ENCODE results near the gene HOXC9. TPM values are rescaled to one million over a fixed set of nuclear protein-coding genes. Genes with fewer than 3 reads are reported as not detected.

HOXC9 gene
- total RNA-seq, 1 experiment from 2014 or later = 0.54 TPM

DNA sequence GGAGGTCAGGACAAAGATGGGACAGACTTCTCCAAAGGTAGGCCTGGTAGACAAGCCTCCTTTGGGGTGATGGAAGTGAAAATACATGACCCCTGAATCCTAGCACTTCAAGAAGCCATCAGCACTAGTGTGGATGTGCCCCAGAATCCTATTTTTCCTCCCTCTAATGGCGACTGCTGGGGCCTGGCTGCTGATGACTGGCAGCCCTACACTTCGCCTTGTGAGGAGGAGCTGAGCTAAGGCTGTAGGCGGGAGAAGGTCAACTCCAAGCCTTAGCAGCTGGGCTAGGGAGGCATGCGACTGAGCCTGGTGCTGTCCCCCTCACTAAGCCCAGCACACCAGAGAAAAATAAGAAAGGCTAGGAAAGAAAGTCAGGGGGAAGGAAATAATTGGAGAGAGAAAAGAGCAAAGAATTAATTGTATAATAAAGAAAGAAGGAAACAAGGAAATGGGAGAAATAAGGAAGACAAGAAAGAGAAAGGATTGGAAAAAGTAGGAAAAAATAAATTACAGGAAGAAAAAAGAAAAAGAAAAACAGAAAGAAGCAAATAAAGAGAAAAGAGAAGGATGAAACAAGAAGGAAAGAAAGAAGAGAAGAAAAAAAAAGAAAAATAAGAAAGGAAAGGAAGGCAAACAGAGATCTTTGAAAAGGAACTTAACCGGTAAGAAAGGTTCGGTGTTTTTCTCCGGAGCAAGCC is 19.7 kb upstream of the HOXC9 start:
- no peak overlapping the region for H3K27ac Mint-ChIP-seq (ENCODE audit: unreplicated experiment)

DNA sequence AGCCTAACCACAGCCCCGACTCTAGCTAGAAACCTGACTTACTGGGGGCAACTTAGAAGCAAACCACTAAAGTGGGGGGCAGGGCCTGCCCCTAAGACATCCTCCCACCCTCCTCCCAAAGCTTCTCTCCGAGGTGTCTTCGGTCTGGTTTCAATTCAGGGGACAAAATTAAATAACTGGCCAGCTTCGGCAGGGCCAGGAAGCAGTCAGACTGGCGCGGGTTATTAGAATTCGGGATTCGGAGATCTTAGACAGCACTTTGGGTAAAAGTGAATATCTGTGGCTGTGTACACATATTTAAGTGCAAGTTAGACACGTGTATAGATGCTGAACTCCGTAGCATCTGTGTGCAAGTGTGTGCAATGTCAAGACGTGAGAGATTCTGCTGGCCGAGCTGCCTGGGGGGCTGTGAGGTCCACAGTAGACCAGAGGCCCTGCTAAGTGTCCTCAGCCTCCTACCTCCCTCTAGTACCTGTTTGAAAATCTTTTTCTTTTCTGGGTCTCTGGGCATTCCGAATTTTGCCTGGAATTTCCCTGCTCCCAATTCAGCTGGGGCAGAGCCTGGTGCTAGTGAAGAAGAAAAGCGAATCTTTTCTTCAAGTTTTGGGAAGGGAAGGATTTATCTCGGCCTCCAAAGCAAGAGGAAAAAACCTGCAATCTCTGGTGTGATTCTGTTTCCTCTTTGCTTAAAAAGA is 19.0 kb upstream of the HOXC9 start:
- no peak for DNase-seq
- CTCF ChIA-PET = no interaction called here
- TF ChIP-seq, protein P1, sequence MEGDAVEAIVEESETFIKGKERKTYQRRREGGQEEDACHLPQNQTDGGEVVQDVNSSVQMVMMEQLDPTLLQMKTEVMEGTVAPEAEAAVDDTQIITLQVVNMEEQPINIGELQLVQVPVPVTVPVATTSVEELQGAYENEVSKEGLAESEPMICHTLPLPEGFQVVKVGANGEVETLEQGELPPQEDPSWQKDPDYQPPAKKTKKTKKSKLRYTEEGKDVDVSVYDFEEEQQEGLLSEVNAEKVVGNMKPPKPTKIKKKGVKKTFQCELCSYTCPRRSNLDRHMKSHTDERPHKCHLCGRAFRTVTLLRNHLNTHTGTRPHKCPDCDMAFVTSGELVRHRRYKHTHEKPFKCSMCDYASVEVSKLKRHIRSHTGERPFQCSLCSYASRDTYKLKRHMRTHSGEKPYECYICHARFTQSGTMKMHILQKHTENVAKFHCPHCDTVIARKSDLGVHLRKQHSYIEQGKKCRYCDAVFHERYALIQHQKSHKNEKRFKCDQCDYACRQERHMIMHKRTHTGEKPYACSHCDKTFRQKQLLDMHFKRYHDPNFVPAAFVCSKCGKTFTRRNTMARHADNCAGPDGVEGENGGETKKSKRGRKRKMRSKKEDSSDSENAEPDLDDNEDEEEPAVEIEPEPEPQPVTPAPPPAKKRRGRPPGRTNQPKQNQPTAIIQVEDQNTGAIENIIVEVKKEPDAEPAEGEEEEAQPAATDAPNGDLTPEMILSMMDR (IDR thresholded peaks at IDR 0.05; ENCODE audit: unreplicated experiment) = no peak
- no TSS peak for BruUV-seq (replicated peaks)
- H3K4me1 Mint-ChIP-seq (ENCODE audit: low read depth, unreplicated experiment) = peaks cover 8% of the 10 kb centered on the region
- peaks cover 23% of the 10 kb centered on the region for H3K36me3 Mint-ChIP-seq (ENCODE audit: insufficient read depth, unreplicated experiment)
- H3K4me3 Mint-ChIP-seq (ENCODE audit: low read depth, unreplicated experiment) = no peak overlapping the region
- peaks cover 76% of the 10 kb centered on the region for H3K27me3 Mint-ChIP-seq (ENCODE audit: unreplicated experiment)
- intact Hi-C loops (cut with micrococcal nuclease; ENCODE audit: unreplicated experiment) = no loop called here
- H3K27ac Mint-ChIP-seq (ENCODE audit: unreplicated experiment) = no peak overlapping the region
- no peaks in the 10 kb centered on the region for H3K9me3 Mint-ChIP-seq (ENCODE audit: low read depth, unreplicated experiment)

More for the DNA sequence above, 19.7 kb upstream of the HOXC9 start:
- H3K4me1 Mint-ChIP-seq (ENCODE audit: low read depth, unreplicated experiment) = peaks cover 8% of the 10 kb centered on the region
- no TSS peak for BruUV-seq (replicated peaks)
- DNase-seq = no peak
- intact Hi-C loops (cut with micrococcal nuclease; ENCODE audit: unreplicated experiment) = no loop called here
- H3K9me3 Mint-ChIP-seq (ENCODE audit: low read depth, unreplicated experiment) = no peaks in the 10 kb centered on the region
- peaks cover 16% of the 10 kb centered on the region for H3K36me3 Mint-ChIP-seq (ENCODE audit: insufficient read depth, unreplicated experiment)
- H3K4me3 Mint-ChIP-seq (ENCODE audit: low read depth, unreplicated experiment) = no peak overlapping the region
- CTCF ChIA-PET = no interaction called here
- H3K27me3 Mint-ChIP-seq (ENCODE audit: unreplicated experiment) = peaks cover 76% of the 10 kb centered on the region
- TF ChIP-seq, protein P1 (IDR thresholded peaks at IDR 0.05; ENCODE audit: unreplicated experiment) = no peak

DNA sequence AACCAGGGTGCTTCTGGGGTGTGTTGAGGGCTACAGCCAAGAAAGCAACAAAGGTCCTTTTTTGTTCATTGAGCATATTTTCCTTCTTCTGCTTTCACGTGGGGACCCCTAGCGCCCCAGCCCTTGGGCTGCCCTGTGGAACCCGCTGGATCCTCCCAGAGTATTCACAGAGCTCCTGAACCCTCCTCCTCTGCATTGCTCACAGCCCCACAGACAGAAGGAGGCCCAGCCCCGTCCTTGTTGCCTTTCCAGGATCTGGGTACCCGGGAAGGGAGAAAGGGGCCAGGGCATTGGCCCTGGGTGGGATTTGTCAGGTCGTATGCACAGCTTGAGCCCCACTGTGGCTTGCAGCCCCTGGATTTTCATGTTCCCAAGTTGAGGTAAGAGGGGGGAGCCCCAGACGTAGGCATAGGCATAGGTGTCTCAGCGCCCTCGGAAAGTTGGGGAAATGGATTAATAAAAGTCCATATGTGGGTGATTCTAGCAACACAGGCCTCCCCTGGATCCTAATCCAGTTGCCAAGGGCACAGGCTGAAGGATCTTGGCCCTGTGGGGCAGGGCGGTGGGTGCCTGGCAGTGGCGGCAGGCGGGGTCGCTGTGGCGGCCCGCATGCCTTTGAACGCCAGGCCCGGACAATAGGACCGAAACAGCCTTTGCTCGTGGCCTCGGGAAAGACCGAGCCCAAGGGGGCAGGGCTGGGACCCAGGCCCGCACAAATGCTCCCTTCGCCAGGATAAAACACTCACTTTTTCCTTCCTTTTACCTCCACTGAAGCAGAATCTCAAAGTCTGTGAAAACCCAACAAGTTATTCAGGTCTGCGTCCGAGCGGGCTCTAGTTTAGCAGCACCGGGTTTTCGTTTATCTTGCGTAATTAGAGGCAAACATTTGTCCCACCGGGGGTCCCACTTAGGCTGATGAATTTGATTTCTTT is 18.1 kb upstream of the HOXC9 start:
- Mint-ChIP-seq H3K27me3 (ENCODE audit: unreplicated experiment) (peaks cover 80% of the 10 kb centered on the region), H3K4me1 (ENCODE audit: low read depth, unreplicated experiment) (peaks cover 8% of the 10 kb centered on the region), H3K9me3 (ENCODE audit: low read depth, unreplicated experiment) (no peaks in the 10 kb centered on the region), H3K4me3 (ENCODE audit: low read depth, unreplicated experiment) (no peak overlapping the region), H3K36me3 (ENCODE audit: insufficient read depth, unreplicated experiment) (peaks cover 28% of the 10 kb centered on the region), H3K27ac (ENCODE audit: unreplicated experiment) (no peak overlapping the region)
- TF ChIP-seq, protein P1 (IDR thresholded peaks at IDR 0.05; ENCODE audit: unreplicated experiment) = no peak
- CTCF ChIA-PET = no interaction called here
- intact Hi-C loops (cut with micrococcal nuclease; ENCODE audit: unreplicated experiment) = no loop called here
- no peak for DNase-seq
- BruUV-seq (replicated peaks) = no TSS peak

DNA sequence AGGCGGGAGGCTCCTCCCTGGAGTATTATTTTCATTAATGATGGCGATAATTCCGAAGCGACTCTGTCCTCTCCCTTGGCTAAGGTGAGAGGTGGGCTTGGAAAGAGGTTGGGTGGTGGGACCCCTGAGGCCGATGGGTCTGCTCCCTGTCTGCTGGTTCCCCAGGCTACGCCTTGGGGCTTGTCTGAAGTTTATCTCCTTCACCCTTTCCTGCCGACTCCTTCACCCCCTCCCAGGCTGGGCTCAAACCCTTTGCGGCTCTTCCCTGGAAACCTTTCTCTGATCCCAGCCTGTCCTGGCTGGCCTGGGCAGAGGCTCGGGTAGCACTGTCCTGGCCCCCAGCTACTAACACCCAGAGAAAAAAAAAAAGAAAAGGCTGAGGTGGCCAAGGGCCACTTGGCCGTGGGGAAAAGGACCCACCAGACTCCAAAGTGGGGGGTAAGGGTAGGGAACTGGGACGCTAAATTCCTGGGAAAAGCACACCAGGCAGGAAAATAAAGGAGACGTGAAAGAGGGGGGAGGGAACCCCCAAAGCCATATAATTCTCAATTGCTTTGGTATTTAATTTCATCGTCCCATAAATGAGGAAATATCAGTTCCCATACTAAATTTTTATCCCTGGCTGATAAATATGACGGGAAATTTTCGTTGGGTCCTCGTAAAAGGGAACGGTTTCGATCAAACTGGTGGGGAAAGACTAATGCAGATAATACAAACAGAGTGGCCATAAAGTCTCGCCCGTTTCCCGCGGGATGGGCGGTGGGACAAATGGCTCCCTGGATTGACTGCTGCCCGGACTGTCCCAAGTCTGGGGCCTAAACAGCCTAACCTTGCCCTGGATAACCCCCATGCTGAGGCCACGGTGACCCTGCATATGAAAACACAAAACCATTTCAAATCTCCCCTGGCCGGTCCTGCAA is 17.1 kb upstream of the HOXC9 start:
- Mint-ChIP-seq H3K9me3 (ENCODE audit: low read depth, unreplicated experiment) (no peaks in the 10 kb centered on the region), H3K36me3 (ENCODE audit: insufficient read depth, unreplicated experiment) (peaks cover 28% of the 10 kb centered on the region), H3K4me1 (ENCODE audit: low read depth, unreplicated experiment) (peaks cover 8% of the 10 kb centered on the region), H3K27me3 (ENCODE audit: unreplicated experiment) (peaks cover 90% of the 10 kb centered on the region), H3K4me3 (ENCODE audit: low read depth, unreplicated experiment) (no peak overlapping the region), H3K27ac (ENCODE audit: unreplicated experiment) (no peak overlapping the region)
- DNase-seq = no peak
- intact Hi-C loops (cut with micrococcal nuclease; ENCODE audit: unreplicated experiment) = no loop called here
- no TSS peak for BruUV-seq (replicated peaks)
- TF ChIP-seq, protein P1 (IDR thresholded peaks at IDR 0.05; ENCODE audit: unreplicated experiment) = no peak
- CTCF ChIA-PET = no interaction called here

All from Calu3 (cell line).